Measurements from ENCODE around the gene TBL1X.

GRCh38 chrX:9596837-9597236, 132.0 kb downstream of the TBL1X start:
- TF ChIP-seq CTCF (IDR thresholded peaks at IDR 0.05): no peak
- TF ChIP-seq POLR2A (IDR thresholded peaks at IDR 0.05): no peak
